Stimulated activated memory B cell treated with anti-CD40 and anti-IgM and Interleukin-4, amounts not matched to agents 10 μg/mL and 1 μg/mL and 100 μg/mL, for 72 hours (primary cell): ENCODE measurements around the gene SAPCD2.
"Not testable (repeated sequence)": the region's sequence is repeated elsewhere in the genome, so short reads cannot be mapped to it uniquely, and the experiment has no call there.

ENCODE experiments used
- ATAC-seq: fragments of 150-1000 bp; cut with Tn5 transposase; 2 replicates; pipeline ENCODE4 v1.10.0; 2021
- H3K27ac Mint-ChIP-seq: one replicate; pipeline ENCODE4 v1.8.0; 2022; ENCODE audit warnings: mild to moderate bottlenecking, mixed read lengths
- H3K27me3 Mint-ChIP-seq: one replicate; pipeline ENCODE4 v1.8.0; 2022; ENCODE audit warnings: mixed read lengths
- H3K36me3 Mint-ChIP-seq: one replicate; pipeline ENCODE4 v1.8.0; 2022; ENCODE audit warnings: mixed read lengths
- H3K4me1 Mint-ChIP-seq: one replicate; pipeline ENCODE4 v1.8.0; 2022; ENCODE audit warnings: mixed read lengths
- H3K4me3 Mint-ChIP-seq: one replicate; pipeline ENCODE4 v1.8.0; 2022; ENCODE audit warnings: mild to moderate bottlenecking, moderate library complexity, mixed read lengths
- H3K9me3 Mint-ChIP-seq: one replicate; pipeline ENCODE4 v1.8.0; 2022; ENCODE audit warnings: mixed read lengths

The SAPCD2 gene, protein sequence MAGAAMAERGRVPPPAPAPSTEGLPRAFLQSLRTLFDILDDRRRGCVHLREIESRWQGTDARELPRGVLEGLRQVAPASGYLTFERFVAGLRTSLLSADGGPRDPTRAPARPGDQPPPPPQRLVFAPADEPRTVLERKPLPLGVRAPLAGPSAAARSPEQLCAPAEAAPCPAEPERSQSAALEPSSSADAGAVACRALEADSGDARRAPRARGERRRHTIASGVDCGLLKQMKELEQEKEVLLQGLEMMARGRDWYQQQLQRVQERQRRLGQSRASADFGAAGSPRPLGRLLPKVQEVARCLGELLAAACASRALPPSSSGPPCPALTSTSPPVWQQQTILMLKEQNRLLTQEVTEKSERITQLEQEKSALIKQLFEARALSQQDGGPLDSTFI

DNA sequence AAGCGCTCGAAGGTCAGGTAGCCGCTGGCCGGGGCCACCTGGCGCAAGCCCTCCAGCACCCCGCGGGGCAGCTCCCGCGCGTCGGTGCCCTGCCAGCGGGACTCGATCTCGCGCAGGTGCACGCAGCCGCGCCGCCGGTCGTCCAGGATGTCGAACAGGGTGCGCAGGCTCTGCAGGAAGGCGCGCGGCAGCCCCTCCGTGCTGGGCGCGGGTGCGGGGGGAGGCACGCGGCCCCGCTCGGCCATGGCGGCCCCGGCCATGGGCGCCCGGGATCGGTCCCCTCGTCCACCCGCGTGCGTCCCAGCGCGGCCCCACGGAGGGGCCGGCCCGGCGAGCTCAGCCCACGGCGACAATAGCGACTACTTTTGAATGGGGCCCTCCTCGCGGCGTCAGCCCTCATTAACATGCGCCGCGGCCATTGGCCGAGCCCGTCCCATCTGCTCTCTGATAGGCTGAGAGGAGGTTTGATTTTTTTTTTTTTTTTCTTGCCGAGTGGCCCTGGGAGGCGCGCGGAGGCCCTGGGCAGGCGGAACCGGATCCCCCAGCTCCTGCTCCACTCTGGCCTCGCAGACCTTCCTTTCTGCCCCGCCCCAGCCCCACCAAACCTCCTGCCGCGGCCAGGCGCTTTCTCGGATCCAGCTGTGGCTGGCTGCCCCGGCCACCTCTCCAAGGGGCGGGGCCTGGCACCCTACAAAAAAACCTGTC, at the start of gene SAPCD2:
Gene SAPCD2, minus strand, starts transcription at position 357 of the 705 bp plus-strand sequence. Its CDS starts 97 bp downstream, at position 260.
- ATAC-seq, result peak; percentile 95
- Mint-ChIP-seq H3K4me1 (peaks cover 35% of the 10 kb centered on the region), H3K4me3 (peak within 1 kb of the TSS; percentile 84), H3K36me3 (no peaks in the 10 kb centered on the region), H3K9me3 (no peaks in the 10 kb centered on the region), H3K27me3 (no peaks in the 10 kb centered on the region), H3K27ac (peak within 1 kb of the TSS; percentile 73)

DNA sequence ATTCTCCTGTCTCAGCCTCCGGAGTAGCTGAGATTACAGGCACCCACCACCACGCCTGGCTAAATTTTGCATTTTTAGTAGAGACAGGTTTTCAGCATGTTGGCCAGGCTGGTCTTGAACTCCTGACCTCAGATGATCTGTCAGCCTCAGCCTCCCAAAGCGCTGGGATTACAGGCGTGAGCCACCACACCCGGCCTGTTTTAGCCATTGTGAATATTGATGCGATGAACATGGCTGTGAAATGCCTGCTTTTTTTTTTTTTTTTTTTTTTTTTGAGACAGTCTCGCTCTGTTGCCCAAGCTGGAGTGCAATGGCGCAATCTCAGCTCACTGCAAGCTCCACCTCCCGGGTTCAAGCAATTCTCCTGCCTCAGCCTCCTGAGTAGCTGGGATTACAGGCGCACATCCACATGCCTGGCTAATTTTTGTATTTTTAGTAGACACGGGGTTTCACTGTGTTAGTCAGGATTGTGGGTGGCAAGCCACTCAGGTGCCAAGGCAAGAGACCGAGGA, 47.8 kb upstream of the SAPCD2 start:
- H3K4me3 Mint-ChIP-seq, H3K27ac Mint-ChIP-seq, ATAC-seq, H3K9me3 Mint-ChIP-seq, H3K36me3 Mint-ChIP-seq, H3K27me3 Mint-ChIP-seq: not testable (repeated sequence)
- peaks cover 35% of the 10 kb centered on the region for H3K4me1 Mint-ChIP-seq

DNA sequence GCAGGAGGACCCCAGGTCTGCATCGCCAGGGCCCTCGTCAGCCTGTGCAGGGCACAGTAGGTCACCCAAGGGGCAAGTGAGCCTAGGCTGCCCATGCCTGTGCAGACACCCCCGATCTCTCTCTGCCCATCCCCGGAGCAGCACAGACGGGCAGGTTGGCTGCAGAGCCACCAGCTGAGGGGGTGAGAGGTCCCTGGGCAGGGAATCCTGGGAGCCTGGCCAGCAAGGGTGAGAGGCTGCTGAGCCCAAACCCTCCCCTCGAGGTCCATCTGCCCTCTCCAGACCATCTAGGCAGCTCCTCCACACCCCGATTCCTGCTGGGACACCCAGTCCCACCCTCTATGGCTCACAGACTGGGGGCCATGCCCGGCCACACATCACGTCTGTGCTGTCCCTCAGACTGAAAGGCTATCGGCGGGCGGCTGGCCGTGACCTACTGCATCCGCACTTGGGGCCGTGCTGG, 46.9 kb upstream of the SAPCD2 start:
- H3K9me3 Mint-ChIP-seq, result no peaks in the 10 kb centered on the region
- ATAC-seq, result no peak
- peaks cover 34% of the 10 kb centered on the region for H3K4me1 Mint-ChIP-seq
- H3K27ac Mint-ChIP-seq, result no peak overlapping the region
- H3K4me3 Mint-ChIP-seq, result no peak overlapping the region
- H3K36me3 Mint-ChIP-seq, result peaks cover 5% of the 10 kb centered on the region
- no peaks in the 10 kb centered on the region for H3K27me3 Mint-ChIP-seq

DNA sequence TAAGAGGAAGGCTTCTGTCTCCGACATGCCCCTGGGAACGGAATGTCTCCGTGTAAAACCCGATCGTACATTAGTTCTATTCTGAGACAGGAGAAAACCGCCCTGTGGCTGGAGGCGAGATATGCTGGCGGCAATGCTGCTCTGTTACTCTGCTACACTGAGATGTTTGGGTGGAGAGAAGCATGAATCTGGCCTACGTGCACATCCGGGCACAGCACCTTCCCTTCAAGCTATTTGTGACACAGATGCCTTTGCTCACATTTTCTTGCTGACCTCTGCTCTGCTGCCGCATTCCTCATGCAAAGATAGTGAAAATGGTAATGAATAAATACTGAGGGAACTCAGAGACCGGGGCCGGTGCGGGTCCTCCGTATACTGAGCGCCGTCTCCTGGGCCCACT, 46.4 kb upstream of the SAPCD2 start:
- H3K27me3 Mint-ChIP-seq, result no peaks in the 10 kb centered on the region
- H3K36me3 Mint-ChIP-seq, result peaks cover 5% of the 10 kb centered on the region
- H3K9me3 Mint-ChIP-seq, result no peaks in the 10 kb centered on the region
- no peak for ATAC-seq
- H3K4me3 Mint-ChIP-seq, result no peak overlapping the region
- peaks cover 28% of the 10 kb centered on the region for H3K4me1 Mint-ChIP-seq
- no peak overlapping the region for H3K27ac Mint-ChIP-seq

DNA sequence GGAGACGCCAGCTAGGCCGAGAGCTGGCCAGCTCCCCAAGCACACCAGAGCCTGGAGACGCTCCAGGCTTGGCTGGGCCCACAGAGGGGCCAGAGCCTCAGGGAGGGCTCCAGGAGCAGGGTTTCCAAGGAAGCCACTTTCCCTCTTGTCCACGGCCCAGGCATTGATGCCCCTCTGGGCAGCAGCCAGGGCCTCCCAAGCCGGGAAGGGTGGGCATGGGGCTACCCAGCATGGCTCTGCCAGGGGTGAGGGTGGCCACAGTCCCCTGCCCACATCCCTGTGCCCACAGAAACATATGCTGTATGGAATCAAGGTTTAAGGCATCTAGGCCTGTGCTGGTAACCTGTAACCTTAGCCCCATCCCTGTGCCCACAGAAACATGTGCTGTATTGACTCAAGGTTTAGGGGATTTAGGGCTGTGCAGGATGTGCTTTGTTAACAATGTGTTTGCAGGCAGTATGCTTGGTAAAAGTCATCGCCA, 45.7 kb upstream of the SAPCD2 start:
- Mint-ChIP-seq H3K27me3 (no peaks in the 10 kb centered on the region), H3K27ac (no peak overlapping the region), H3K4me1 (peaks cover 26% of the 10 kb centered on the region), H3K4me3 (no peak overlapping the region), H3K36me3 (peaks cover 7% of the 10 kb centered on the region), H3K9me3 (no peaks in the 10 kb centered on the region)
- no peak for ATAC-seq

DNA sequence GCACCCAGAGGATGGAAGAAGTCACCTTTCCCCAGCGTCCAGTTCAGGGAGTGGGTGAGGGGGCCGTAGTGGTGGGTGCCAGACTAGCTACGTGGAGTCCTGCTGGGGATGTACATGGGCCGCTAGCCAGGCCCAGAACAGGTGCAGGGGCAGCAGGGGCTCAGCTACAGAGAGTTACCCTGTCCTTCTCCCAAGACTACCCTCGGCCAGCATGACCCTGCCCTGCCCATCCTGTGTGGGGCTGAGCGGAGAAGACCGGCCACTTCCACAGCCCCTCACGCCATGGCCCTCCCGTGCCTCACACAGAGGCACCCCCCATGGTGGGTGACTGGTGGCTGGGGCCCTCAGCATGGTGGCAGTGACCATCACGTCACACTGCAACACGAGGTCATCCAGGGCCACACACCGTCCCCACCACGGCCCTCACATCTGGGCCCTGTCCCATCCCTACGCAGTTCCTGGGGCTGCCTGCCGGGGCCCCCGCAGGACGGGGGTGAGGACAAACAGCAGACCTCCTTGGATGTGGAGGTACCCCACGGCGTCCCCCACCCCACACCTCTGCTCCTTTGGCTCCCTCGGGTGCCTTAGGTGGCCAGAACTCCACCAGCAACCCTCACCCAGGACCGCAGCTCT, 45.2 kb upstream of the SAPCD2 start:
- Mint-ChIP-seq H3K27me3 (no peaks in the 10 kb centered on the region), H3K27ac (no peak overlapping the region), H3K9me3 (no peaks in the 10 kb centered on the region), H3K4me3 (peak overlapping the region; percentile 69), H3K36me3 (peaks cover 13% of the 10 kb centered on the region), H3K4me1 (peaks cover 23% of the 10 kb centered on the region)
- ATAC-seq, result no peak

DNA sequence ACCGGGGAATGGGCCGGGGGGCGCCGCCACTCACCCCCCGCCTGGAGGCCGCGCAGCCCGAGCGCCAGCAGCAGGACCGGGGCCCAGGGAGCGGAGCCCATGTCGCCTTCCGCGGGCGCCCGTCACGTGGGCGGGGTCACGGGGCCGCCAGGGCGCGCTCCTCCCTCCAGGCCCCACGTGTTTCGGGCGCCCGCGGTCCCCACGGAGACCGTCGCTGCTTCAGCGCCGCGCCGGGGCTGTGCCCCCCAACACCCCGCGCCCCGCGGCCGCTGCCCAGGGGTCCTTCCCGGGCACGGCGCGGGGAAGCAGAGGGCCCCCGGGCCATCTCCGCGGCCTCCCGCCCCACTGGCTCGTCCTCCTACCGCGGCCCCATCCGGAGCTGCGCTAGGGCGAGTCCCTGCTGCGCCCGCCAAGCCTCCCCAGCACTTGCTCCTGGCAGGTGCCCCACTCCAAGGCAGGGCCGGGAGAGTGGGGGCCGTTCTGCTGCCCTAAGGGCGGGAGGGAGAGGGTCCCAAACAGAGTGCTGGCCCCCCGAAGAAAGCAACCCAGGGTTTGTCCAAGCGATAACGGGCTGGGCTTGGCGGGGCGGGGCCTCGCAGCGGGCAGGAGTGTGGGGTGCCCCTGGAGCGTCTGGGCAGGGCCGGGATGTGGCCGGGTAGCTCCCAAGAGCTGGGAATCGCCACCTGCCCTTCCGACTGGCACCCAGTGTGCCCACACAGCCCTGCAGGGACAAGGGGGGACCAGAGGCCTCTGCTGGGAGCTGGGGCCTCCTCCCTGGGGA, 44.4 kb upstream of the SAPCD2 start, which contains the start of gene DPP7:
Gene DPP7, minus strand, starts transcription at position 121 of the 781 bp plus-strand sequence. Its CDS starts 20 bp downstream, at position 101.
- Mint-ChIP-seq H3K4me3 (peak within 1 kb of the TSS; percentile 78), H3K9me3 (no peaks in the 10 kb centered on the region), H3K4me1 (peaks cover 23% of the 10 kb centered on the region), H3K36me3 (peaks cover 13% of the 10 kb centered on the region), H3K27me3 (no peaks in the 10 kb centered on the region), H3K27ac (peak within 1 kb of the TSS; percentile 30)
- ATAC-seq, result peak; percentile 92

DNA sequence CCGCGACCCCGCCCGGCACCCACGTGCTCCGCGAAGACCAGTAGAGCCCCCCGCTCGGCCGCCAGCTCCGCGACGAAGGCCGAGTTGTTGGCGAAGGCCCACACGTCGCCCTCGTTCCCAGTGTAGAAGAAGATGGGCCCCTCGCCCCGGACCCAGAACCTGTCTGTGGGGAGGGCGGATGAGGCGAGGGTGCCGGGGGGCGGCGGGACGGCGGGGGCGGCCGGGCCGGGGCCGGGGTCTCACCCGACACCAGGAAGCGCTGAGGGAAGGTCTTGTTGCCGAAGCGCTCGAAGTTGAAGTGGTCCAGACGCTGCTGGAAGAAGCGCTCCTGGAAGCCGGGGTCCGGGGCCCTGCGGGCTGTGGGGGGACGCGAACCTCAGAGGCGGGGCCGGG, 43.9 kb upstream of the SAPCD2 start:
- Mint-ChIP-seq H3K4me3 (peak overlapping the region; percentile 77), H3K36me3 (peaks cover 13% of the 10 kb centered on the region), H3K9me3 (no peaks in the 10 kb centered on the region), H3K4me1 (peaks cover 18% of the 10 kb centered on the region), H3K27ac (no peak overlapping the region), H3K27me3 (no peaks in the 10 kb centered on the region)
- peak; percentile 40 for ATAC-seq

DNA sequence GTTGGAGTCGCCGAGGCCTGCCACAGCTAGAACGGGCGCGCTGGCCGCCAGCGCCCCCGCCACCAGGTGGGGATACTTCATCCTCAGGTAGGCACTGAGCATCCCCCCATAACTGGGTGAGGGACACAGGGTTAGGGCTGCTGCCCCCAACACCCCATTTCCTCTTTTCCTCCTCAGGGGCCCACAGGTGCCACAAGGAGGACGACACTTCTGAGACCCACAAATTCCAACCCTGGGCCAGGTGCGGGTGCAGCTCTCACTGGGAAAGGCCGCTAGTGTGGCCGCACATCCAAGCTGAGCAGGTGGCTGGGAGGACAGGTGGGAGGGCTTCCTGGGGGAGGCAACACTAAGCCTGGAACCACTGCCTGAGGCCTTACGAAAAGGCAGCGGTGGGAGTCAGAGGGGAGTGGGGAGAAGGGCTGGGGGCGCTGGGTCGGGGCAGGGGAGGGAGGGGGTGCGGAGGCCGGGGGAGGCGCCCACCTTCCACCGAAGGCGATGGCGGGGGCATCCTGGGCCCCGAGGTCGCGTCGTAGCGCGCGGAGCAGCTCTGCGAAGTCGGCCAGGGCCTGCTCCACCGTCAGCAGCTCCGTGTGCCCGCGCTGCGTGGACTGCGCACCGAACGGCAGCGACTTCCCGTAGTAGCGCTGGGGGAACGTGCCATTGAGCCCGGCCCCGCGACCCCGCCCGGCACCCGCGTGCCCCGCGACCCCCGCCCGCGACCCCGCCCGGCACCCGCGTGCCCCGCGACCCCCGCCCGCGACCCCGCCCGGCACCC, 43.2 kb upstream of the SAPCD2 start:
- Mint-ChIP-seq H3K4me3 (peak overlapping the region; percentile 78), H3K4me1 (peaks cover 12% of the 10 kb centered on the region), H3K36me3 (peaks cover 13% of the 10 kb centered on the region), H3K9me3 (no peaks in the 10 kb centered on the region), H3K27ac (peak overlapping the region; percentile 30), H3K27me3 (no peaks in the 10 kb centered on the region)
- ATAC-seq, result peak; percentile 46

DNA sequence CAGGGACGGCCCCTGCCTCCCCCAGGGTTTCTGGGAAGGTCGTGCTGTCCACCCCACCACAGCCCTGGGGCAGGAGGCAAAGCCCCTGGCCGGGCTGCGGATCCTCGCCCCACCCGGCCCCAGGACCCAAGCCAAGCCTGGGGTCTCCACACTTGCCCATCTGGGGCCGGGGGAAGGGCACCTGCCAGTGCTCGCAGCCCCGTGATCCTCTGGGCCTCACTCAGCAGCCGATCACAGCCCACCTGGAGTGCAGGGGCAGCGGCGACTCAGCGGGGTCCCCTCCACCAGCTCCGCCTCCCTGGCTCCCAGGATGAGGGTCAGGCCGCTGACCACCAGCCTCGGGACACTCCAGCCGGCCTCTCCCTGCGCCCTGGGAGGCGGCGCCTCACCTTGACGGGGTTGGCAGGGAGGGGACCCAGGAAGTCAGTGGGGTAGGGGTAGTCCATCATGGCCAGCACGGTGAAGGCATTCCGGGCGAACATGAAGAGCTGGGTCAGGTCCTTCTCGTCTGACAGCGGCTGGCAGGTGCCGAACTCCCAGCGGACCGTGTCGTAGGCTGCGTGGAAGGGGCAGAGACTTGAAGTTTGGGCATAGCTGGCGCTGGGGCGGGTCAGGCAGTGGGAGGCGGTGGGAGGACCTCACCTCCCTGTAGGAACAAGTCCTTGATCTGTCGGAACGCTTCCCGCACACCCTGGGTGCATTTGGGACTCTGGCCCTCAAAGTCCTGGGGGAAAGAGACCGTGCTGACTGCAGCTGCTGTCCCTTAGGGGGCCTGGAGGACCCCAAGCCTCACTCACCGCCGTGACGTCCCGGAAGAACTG, 42.4 kb upstream of the SAPCD2 start:
- peak overlapping the region; percentile 30 for H3K27ac Mint-ChIP-seq
- no peaks in the 10 kb centered on the region for H3K27me3 Mint-ChIP-seq
- no peak for ATAC-seq
- H3K4me3 Mint-ChIP-seq, result peak overlapping the region; percentile 78
- H3K4me1 Mint-ChIP-seq, result peaks cover 12% of the 10 kb centered on the region
- H3K9me3 Mint-ChIP-seq, result no peaks in the 10 kb centered on the region
- peaks cover 13% of the 10 kb centered on the region for H3K36me3 Mint-ChIP-seq

DNA sequence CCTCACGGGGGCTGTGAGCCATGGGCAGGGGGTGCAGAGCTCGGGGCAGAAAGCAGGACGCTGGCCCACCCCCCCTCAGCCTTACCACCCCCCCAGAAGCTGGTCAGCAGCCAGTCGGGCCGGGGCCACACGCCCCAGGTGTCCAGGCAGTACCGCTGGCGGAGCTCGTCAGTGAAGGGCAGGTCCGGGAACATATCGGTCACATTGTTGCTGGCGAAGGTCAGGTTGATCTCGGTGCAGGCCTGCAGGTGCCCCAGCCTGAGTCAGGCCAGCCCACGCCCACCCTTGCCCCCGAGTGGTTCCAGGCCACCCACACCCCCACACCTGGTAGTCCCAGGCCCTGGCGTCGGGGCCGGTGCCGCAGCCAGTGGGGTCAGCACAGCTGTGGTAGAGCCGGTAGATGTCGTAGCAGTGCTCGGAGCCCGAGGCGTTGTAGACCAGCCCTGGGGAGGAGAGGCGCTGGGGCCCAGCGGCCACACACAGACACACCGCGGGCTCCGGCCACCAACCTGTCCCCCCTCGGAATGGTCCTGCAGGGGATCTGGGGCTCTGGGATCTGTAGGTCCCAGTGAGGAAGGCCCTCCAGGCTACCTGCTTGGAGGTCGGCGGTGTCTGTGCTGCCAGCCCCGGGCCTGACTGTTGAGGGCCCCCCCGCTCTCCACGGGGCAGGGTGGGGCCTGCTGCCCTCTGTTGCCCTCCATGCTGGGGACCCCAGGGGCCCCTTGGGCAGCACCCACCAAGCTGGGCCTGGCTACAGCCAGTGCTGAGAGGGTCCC, 41.6 kb upstream of the SAPCD2 start:
- H3K27ac Mint-ChIP-seq, result no peak overlapping the region
- no peak for ATAC-seq
- no peaks in the 10 kb centered on the region for H3K9me3 Mint-ChIP-seq
- peaks cover 12% of the 10 kb centered on the region for H3K4me1 Mint-ChIP-seq
- no peak overlapping the region for H3K4me3 Mint-ChIP-seq
- no peaks in the 10 kb centered on the region for H3K27me3 Mint-ChIP-seq
- H3K36me3 Mint-ChIP-seq, result peaks cover 13% of the 10 kb centered on the region

DNA sequence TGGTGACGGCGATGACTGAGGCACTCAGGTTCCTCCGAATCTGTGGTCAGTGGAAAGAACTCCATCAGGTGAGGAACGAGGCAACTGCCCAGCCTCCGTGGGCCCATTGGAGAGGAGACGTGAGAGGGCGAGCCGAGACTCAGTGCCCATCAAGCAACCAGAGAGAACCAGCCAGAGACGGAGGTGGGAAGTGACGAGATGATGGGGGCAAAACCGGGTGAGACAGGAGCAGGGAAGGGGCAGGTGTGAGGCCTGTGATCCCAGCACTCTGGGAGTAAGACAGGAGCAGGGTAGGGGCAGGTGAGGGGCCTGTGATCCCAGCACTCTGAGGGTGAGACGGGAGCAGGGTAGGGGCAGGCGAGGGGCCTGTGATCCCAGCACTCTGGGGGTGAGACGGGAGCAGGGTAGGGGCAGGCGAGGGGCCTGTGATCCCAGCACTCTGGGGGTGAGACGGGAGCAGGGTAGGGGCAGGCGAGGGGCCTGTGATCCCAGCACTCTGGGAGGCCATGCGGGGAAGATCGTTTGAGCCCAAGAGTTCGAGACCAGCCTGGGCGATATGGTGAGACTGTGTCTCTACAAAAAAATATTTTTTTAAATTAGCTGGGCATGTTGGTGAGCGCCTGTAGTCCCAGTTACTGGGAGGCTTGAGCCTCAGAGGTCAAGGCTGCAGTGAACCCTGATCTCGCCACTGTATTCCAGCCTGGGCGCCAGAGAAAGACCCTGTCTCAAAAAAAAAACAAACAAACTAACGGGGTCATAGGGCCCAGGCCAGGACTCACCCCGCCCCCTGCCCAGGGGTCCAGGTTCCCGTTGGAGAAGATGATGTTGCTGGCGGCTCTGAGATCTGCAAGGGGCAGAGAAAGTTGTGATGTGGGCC, 40.8 kb upstream of the SAPCD2 start:
- Mint-ChIP-seq H3K4me3 (no peak overlapping the region), H3K27me3 (no peaks in the 10 kb centered on the region), H3K4me1 (peaks cover 12% of the 10 kb centered on the region), H3K9me3 (no peaks in the 10 kb centered on the region), H3K27ac (no peak overlapping the region), H3K36me3 (peaks cover 13% of the 10 kb centered on the region)
- ATAC-seq, result no peak
